ENCODE data around the gene DENND1B.

The DENND1B gene

DNA sequence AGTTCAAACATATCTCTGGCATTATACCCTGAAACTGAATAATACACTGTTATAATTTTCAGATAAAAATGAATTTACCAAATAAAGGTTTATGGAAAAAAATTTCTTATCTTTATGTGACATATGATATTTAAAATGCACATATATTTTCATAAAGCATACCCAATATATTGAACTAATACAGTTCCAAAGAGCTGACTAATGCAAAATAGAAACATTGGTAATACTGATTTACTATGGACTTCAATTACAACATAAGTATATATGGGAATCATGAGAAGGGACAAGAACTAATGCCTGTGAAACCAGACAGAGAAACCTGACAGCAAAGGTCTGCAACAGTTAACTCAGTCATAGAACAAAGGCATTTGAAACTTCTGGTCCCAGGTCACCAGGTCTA lies 153.5 kb downstream of the DENND1B start:
- H3K36me3 ChIP-seq = peaks cover 0 to 5% (median 0%) of the 10 kb centered on the region in 3 donors
- TF ChIP-seq, protein P1, sequence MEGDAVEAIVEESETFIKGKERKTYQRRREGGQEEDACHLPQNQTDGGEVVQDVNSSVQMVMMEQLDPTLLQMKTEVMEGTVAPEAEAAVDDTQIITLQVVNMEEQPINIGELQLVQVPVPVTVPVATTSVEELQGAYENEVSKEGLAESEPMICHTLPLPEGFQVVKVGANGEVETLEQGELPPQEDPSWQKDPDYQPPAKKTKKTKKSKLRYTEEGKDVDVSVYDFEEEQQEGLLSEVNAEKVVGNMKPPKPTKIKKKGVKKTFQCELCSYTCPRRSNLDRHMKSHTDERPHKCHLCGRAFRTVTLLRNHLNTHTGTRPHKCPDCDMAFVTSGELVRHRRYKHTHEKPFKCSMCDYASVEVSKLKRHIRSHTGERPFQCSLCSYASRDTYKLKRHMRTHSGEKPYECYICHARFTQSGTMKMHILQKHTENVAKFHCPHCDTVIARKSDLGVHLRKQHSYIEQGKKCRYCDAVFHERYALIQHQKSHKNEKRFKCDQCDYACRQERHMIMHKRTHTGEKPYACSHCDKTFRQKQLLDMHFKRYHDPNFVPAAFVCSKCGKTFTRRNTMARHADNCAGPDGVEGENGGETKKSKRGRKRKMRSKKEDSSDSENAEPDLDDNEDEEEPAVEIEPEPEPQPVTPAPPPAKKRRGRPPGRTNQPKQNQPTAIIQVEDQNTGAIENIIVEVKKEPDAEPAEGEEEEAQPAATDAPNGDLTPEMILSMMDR (IDR thresholded peaks at IDR 0.05) = no peak
- H3K9me3 ChIP-seq = no peaks in the 10 kb centered on the region

DNA sequence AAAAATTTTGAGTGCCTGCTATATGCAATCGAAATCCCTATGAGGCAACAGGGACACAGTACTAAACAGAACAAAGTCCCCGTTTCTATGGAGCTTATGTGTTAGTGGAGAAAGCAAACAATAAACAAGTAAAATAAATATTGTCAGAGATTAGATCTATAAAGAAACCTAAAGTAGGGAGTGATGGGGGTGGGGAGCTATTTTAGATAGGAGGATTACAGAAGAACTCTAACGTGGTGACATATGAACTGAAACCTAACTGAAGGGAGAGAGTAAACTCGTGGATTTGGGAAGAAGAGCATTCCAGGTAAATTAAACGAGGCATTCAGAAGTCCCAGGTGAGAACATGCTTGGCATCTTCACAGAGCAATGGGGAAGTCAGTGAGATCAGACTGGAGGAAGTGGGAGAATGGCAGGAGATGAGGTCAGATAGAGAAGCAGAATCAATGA lies 154.5 kb downstream of the DENND1B start:
- Histone ChIP-seq H3K36me3 (peaks cover 0 to 11% (median 0%) of the 10 kb centered on the region in 3 donors), H3K27me3 (no peaks in the 10 kb centered on the region), H3K27ac (no peak overlapping the region), H3K9me3 (no peaks in the 10 kb centered on the region), H3K4me1 (no peaks in the 10 kb centered on the region), H3K4me3 (no peak overlapping the region)
- no peak for DNase-seq
- intact Hi-C loops (cut with DNase I; ENCODE audit: low total_unique reads) = no loop called here
- TF ChIP-seq, protein P1 (IDR thresholded peaks at IDR 0.05) = no peak

More for the DNA sequence above, 153.5 kb downstream of the DENND1B start:
- no peak overlapping the region for H3K27ac ChIP-seq
- DNase-seq = no peak
- H3K27me3 ChIP-seq = no peaks in the 10 kb centered on the region
- H3K4me1 ChIP-seq = no peaks in the 10 kb centered on the region
- intact Hi-C loops (cut with DNase I; ENCODE audit: low total_unique reads) = no loop called here
- H3K4me3 ChIP-seq = no peak overlapping the region

DNA sequence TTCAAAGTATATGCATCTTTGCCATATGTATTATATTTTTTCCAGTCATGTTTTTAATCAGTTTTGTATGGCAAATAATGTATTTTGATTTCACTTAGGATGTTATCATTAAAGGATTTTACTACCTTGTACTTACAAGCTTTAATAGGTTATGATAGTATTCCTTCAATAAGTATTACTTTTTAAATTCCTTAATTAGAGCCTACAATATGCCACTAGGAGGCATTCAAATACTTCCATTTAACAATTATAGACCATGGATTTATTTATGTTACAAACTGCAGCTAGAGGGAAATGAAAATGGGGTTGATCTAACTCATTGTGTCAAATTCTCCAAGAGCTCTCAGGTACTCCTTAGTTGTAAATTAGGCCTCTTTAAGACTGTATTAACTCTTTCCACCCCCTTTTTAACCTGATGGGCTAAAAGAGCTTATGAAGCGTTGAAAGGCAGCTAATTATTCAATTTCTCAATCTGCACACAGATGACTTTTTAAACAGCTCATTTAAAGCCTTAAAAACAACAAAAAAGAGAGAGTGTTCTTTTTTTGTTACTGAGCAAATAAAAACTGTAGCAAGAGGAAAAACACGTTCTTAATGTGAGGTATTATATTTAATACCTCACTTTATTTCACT lies 156.2 kb downstream of the DENND1B start:
- intact Hi-C loops (cut with DNase I; ENCODE audit: low total_unique reads) = loop anchor here (5.0 kb wide), 1 partner anchor 308 kb away; no protein-coding TSS in a partner anchor
- no peak for DNase-seq
- TF ChIP-seq, protein P1 (IDR thresholded peaks at IDR 0.05) = peak; percentile 29 to 31
- no peaks in the 10 kb centered on the region for H3K27me3 ChIP-seq
- no peaks in the 10 kb centered on the region for H3K9me3 ChIP-seq
- H3K4me1 ChIP-seq = no peaks in the 10 kb centered on the region
- H3K36me3 ChIP-seq = peaks cover 0 to 11% (median 0%) of the 10 kb centered on the region in 3 donors
- no peak overlapping the region for H3K27ac ChIP-seq
- H3K4me3 ChIP-seq = no peak overlapping the region

DNA sequence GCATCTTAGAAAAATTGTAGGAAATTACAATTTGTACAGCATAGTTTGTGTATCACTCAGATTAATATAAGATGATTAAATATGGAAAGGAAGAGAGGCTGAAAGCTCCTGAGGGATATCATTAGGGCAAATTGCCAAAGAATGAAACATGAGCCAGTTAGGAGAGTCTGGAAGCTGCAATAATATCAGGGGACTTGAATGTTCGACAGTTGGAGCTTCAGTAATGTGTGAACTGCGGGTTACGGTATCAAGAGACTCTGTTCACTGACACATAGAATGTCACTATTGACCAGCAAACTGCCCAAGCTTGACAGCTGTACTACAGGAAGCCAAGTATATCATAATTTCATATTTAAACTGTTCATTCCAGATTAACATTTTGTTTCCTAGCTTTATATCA lies 157.2 kb downstream of the DENND1B start:
- Histone ChIP-seq H3K4me3 (no peak overlapping the region), H3K27me3 (no peaks in the 10 kb centered on the region), H3K4me1 (no peaks in the 10 kb centered on the region), H3K36me3 (peaks cover 0 to 11% (median 0%) of the 10 kb centered on the region in 3 donors), H3K27ac (no peak overlapping the region), H3K9me3 (no peaks in the 10 kb centered on the region)
- TF ChIP-seq, protein P1 (IDR thresholded peaks at IDR 0.05) = no peak
- intact Hi-C loops (cut with DNase I; ENCODE audit: low total_unique reads) = loop anchor here (5.0 kb wide), 1 partner anchor 309 kb away; no protein-coding TSS in a partner anchor
- DNase-seq = no peak

DNA sequence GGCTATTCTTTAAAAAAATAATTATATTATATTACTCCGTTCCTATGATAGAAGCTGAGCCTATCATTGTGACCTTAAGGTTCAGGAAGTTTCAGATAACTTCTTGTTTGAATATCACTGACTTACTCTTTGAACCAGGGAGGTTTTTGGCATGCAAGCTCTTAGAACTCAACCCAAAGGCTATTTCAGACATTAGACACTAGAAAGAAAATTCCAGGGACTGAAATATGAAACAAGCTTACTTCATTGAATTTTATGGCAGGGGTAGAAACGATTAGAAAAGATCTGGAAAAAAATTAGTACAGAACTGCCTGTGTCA lies 159.6 kb downstream of the DENND1B start:
- no peak overlapping the region for H3K4me3 ChIP-seq
- H3K27ac ChIP-seq = no peak overlapping the region
- intact Hi-C loops (cut with DNase I; ENCODE audit: low total_unique reads) = loop anchor here (5.0 kb wide), 1 partner anchor 312 kb away; no protein-coding TSS in a partner anchor
- TF ChIP-seq, protein P1 (IDR thresholded peaks at IDR 0.05) = no peak
- no peaks in the 10 kb centered on the region for H3K4me1 ChIP-seq
- peaks cover 0 to 11% (median 0%) of the 10 kb centered on the region in 3 donors for H3K36me3 ChIP-seq
- no peaks in the 10 kb centered on the region for H3K9me3 ChIP-seq
- no peak for DNase-seq
- no peaks in the 10 kb centered on the region for H3K27me3 ChIP-seq

Measured in tibial artery (tissue), 4 donors.